Pancreas (tissue), 10 donors: ENCODE measurements around the gene CDH4. TPM values are rescaled to one million over a fixed set of nuclear protein-coding genes. Genes with fewer than 3 reads are reported as not detected.

ENCODE experiments used
- ATAC-seq, 4 donors: fragments of 200-7000 bp; cut with Tn5 transposase; one replicate each; pipeline versions ENCODE4 v1.8.0 to v1.9.1; 2020; ENCODE audit warnings: mild to moderate bottlenecking in 4 of 4, moderate library complexity in 4 of 4
- DNase-seq, 6 donors: peaks; one replicate each; pipeline ENCODE4 v3.0.0-alpha.2; 2020
- FAIRE-seq: peaks from 2 replicates; lab custom pipeline; 2012; peaks lifted over from hg19 to GRCh38; lab: Jason Lieb, UNC
- H3K27ac ChIP-seq, 4 donors: fragments of 200-600 bp; sonication (generic); 1 replicate in 3 of 4; 2 replicates in 1 of 4; pipeline versions ENCODE4 v1.5.0 to v1.8.0; 2020
- H3K27me3 ChIP-seq, 4 donors: fragments of 200-600 bp; one replicate each; pipeline ENCODE4 v1.8.0; 2021
- H3K36me3 ChIP-seq, 3 donors: fragments of 200-600 bp; sonication (generic) in 1 of 3; one replicate each; pipeline versions ENCODE4 v1.5.0 to v1.8.0; 2020 to 2021
- H3K4me1 ChIP-seq, 3 donors: fragments of 200-600 bp; one replicate each; pipeline ENCODE4 v1.8.0; 2021
- H3K4me3 ChIP-seq, 4 donors: fragments of 200-600 bp; sonication (generic) in 2 of 4; one replicate each; pipeline versions ENCODE4 v1.5.0 to v1.8.0; 2020 to 2021
- H3K9me3 ChIP-seq, 4 donors: fragments of 200-600 bp; one replicate each; pipeline ENCODE4 v1.8.0; 2021
- WGBS, 2 donors: extraction: QIAGEN DNeasy Blood & Tissue Kit; methylation state at CpG; one replicate each; pipeline ENCODE4 v1.1.7; 2013; 5-methylcytosine and 5-hydroxymethylcytosine counted together
- intact Hi-C, 3 donors: fragments of 100-400 bp; cut with DNase I; formaldehyde crosslinking; loops; one replicate each; pipeline versions ENCODE4 v1.11.1 to v1.14.2; 2022
- polyA plus RNA-seq, 2 donors: library from polyadenylated mRNA; stranded (reverse); fragments of 200-250 nt; gene quantifications; one replicate each; pipeline ENCODE4 v1.2.3, GENCODE V29; 2013
- total RNA-seq, 6 donors: library from RNA; stranded (reverse); fragmentation: NEBNext Ultra II Directional in 4 of 6; extraction: Animal tissue kit (Norgen Biotek cat#: 25700) in 4 of 6; gene quantifications; one replicate each; pipeline versions ENCODE4 v1.2.1 to v1.2.4, GENCODE V29; 2021 to 2023
- TF ChIP-seq, protein P1 (sequence below), 4 donors: fragments of 200-600 bp; sonication (generic) in 3 of 4; IDR thresholded peaks; one replicate each; pipeline versions ENCODE4 v1.5.0 to v1.8.0; 2021; ENCODE audit warnings: antibody characterized with exemption in 4 of 4
- donor health status: healthy with polysubstance abuse.
- donor health status: DM: no; HTN: no; CAD: no; lungs with moderate emphysema.
- donor health status: DM: no; HTN: no; CAD: no.
- donor health status: control.
- donor health status: control.
- donor health status: Bipolar disorder and iron deficiency.
- donor health status: DM: yes; HTN: yes; CAD: no.
- donor health status: DM: no; HTN: no; CAD: no.
- donor health status: DM: no; HTN: no; CAD: no.
- donor health status: DM: yes; HTN: yes; CAD: no.

Gene CDH4
- total and polyA plus RNA-seq, 8 donors, result 0.04 to 1.4 (median 0.27) TPM

DNA sequence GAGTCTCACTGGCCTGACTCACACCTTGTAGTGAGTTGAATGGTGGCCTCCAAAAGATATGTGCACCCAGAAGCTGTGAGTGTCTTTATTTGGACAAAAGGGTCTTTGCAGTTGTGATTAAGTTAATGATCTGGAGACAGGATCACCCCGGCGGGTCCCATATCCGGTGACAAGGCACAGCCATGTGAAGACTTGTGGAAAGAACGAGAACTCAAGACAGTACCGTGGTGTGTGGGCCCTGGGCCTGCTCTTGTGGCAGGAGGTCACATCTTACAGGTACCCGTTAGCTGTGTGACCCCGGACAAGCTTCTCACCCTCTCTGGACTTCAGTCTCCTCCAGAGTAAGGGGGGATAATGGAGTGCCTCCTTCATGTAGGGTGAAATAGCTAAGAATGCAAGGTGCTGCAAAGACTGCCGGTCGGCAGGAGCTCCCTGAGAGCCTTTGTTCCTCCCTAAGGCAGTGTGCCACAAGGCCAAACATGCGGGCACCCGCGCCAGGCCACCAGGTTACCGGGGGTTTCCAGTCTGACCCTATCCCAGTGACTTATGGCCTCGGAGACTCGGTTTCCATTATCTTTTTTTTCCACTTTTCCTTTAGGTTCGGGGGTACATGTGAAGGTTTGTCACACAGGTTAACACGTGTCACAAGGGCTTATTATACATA, 39.2 kb downstream of the CDH4 start:
- Histone ChIP-seq H3K4me3 (no peak overlapping the region), H3K36me3 (no peaks in the 10 kb centered on the region), H3K4me1 (no peaks in the 10 kb centered on the region), H3K27ac (no peak overlapping the region), H3K27me3 (no peaks in the 10 kb centered on the region), H3K9me3 (no peaks in the 10 kb centered on the region)
- TF ChIP-seq, protein P1, sequence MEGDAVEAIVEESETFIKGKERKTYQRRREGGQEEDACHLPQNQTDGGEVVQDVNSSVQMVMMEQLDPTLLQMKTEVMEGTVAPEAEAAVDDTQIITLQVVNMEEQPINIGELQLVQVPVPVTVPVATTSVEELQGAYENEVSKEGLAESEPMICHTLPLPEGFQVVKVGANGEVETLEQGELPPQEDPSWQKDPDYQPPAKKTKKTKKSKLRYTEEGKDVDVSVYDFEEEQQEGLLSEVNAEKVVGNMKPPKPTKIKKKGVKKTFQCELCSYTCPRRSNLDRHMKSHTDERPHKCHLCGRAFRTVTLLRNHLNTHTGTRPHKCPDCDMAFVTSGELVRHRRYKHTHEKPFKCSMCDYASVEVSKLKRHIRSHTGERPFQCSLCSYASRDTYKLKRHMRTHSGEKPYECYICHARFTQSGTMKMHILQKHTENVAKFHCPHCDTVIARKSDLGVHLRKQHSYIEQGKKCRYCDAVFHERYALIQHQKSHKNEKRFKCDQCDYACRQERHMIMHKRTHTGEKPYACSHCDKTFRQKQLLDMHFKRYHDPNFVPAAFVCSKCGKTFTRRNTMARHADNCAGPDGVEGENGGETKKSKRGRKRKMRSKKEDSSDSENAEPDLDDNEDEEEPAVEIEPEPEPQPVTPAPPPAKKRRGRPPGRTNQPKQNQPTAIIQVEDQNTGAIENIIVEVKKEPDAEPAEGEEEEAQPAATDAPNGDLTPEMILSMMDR (IDR thresholded peaks at IDR 0.05), result no peak
- 74 to 85% methylated on average over 17 of the region's 17 CpGs for WGBS, 2 donors
- ATAC-seq, result no peak
- no peak for DNase-seq
- intact Hi-C loops, result no loop called here
- no peak for FAIRE-seq

DNA sequence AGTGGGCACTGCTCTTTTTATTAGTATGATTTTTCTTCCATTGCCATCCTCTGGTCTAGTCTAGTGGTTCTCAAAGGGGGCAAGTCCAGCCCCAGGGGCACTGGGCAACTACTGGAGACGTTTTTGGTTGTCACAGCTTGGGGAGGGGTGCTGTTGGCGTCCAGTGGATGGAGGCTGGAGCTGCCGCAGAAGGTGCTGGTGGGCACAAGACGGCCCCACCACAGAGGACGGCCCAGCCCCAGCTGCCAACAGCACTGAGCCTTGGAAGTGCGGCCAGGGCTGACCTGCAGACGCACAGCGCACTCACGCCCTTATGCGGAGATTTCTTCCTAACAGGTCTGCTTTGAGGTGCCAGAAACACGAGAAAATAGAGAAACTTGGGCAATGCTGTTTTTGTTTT, 40.3 kb downstream of the CDH4 start:
- 61 to 77% methylated on average over 11 of the region's 11 CpGs for WGBS, 2 donors
- H3K27me3 ChIP-seq, result no peaks in the 10 kb centered on the region
- no peaks in the 10 kb centered on the region for H3K36me3 ChIP-seq
- TF ChIP-seq, protein P1 (IDR thresholded peaks at IDR 0.05), result no peak
- no peaks in the 10 kb centered on the region for H3K4me1 ChIP-seq
- no peak overlapping the region for H3K4me3 ChIP-seq
- intact Hi-C loops, result no loop called here
- no peak for DNase-seq
- no peak for ATAC-seq
- FAIRE-seq, result no peak
- H3K9me3 ChIP-seq, result no peaks in the 10 kb centered on the region
- H3K27ac ChIP-seq, result no peak overlapping the region

DNA sequence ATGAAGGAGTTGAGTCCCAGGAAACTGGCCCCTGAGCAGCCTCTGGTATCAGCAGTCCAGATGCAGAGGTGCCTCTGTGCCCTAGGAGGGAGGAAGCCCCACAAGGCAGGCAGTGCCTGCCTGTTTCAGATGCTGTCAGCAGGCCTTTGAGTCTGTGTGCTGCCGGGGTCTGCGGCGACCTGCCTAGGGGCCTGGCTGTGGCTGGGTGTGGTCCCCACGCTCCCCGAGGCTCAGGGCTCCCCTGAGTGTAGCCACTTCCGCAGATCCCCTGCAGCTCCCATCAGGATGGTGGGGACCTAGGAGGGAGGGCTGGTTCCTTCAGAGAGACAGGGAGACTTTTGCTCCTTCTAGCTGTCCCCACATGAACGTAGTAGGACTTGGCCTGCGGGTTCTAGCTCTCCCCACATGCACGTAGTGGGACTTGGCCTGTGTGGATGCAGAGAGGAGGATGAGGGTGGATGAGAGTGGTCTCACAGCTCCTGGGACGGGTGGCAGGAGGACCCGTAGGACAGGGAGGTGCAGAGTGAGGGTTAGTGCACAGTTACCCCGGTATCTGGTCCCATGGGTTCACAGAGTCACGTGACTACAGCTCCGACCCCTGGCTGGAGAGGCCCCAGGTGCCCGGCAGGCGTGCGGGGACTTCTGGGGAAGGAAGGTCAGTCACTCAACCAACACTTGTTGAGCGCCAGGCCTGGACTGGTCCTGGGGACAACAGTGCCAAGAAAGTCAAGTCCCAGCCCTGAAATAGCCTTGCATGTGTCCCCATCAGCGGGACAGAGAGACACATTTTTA, 41.0 kb downstream of the CDH4 start:
- FAIRE-seq, result no peak
- TF ChIP-seq, protein P1 (IDR thresholded peaks at IDR 0.05), result no peak
- Histone ChIP-seq H3K4me1 (no peaks in the 10 kb centered on the region), H3K36me3 (no peaks in the 10 kb centered on the region), H3K27me3 (no peaks in the 10 kb centered on the region), H3K27ac (no peak overlapping the region), H3K9me3 (no peaks in the 10 kb centered on the region), H3K4me3 (no peak overlapping the region)
- no peak for ATAC-seq
- WGBS, 2 donors, result 56 to 79% methylated on average over 19 of the region's 19 CpGs
- intact Hi-C loops, result no loop called here
- DNase-seq, result no peak

DNA sequence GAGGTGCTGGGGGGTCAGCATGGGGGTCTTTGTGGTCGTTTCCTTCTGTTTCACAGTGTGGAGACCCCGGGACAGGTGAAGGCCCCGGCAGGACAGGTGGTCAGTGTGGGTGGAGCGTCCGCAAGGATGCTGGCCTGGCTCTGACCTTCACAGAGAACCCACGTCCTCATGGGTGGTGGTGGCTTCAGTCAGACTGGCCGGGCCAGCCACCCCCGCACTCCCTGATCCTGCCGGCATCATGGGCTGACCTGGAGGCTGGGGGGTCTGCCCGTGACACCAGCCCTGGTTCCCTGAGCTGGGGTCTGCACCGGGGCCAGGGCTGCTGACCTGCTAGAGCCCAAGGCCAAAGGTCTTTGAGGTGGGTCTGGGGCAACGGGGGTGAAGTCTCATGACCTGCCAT, 41.9 kb downstream of the CDH4 start:
- Histone ChIP-seq H3K27me3 (no peaks in the 10 kb centered on the region), H3K27ac (no peak overlapping the region), H3K9me3 (no peaks in the 10 kb centered on the region), H3K4me3 (no peak overlapping the region), H3K4me1 (no peaks in the 10 kb centered on the region), H3K36me3 (no peaks in the 10 kb centered on the region)
- TF ChIP-seq, protein P1 (IDR thresholded peaks at IDR 0.05), result no peak
- ATAC-seq (no peak), DNase-seq (no peak), FAIRE-seq (no peak)
- 58 to 73% methylated on average over 11 to 12 of the region's 12 CpGs for WGBS, 2 donors
- intact Hi-C loops, result no loop called here

DNA sequence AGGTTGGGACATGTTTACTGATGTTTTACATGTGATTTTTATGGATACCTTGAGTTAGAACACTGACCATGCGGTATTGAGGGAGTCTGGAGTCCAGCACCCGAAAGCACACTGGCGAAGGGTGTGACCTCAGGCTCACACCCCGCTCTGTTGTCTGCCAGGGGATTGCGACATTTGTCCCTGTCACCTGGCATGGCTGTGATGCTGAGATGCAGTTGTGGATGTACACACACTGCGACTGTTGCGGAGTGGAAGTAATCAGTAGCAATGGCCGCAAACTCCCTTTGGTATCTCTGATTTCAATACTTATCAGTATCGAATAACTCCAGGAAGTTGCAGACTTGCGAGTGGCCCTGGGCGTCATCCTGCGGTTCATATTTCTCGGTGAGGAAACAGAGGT, 43.2 kb downstream of the CDH4 start:
- no peaks in the 10 kb centered on the region for H3K36me3 ChIP-seq
- intact Hi-C loops, result no loop called here
- H3K27me3 ChIP-seq, result no peaks in the 10 kb centered on the region
- FAIRE-seq (no peak), DNase-seq (no peak), ATAC-seq (no peak)
- no peak overlapping the region for H3K27ac ChIP-seq
- H3K9me3 ChIP-seq, result no peaks in the 10 kb centered on the region
- no peaks in the 10 kb centered on the region for H3K4me1 ChIP-seq
- TF ChIP-seq, protein P1 (IDR thresholded peaks at IDR 0.05), result no peak
- H3K4me3 ChIP-seq, result no peak overlapping the region
- 69 to 78% methylated on average over 13 of the region's 13 CpGs for WGBS, 2 donors
